Measurements from ENCODE around the gene LRP1B.
"Not testable (repeated sequence)": the region's sequence is repeated elsewhere in the genome, so short reads cannot be mapped to it uniquely, and the experiment has no call there.

Gene LRP1B

GRCh38 chr2:142100139-142100873, 30.5 kb downstream of the LRP1B start:
- no peak for DNase-seq

- DNase-seq, result no peak
These were observed 33.1 kb downstream of the LRP1B start for GRCh38 chr2:142097711-142098110.

- DNase-seq, result no peak
These were observed 35.2 kb downstream of the LRP1B start for GRCh38 chr2:142095647-142096046.

- DNase-seq, result no peak
These were observed 36.6 kb downstream of the LRP1B start for GRCh38 chr2:142094233-142094632.

- DNase-seq, result no peak
These were observed 42.7 kb downstream of the LRP1B start for GRCh38 chr2:142088058-142088568.

GRCh38 chr2:142087585-142087984, 43.2 kb downstream of the LRP1B start:
- not testable (repeated sequence) for DNase-seq

GRCh38 chr2:142082368-142082767, 48.4 kb downstream of the LRP1B start:
- DNase-seq, result no peak

- no peak for DNase-seq
These were observed 54.5 kb downstream of the LRP1B start for GRCh38 chr2:142076317-142076716.

GRCh38 chr2:142075826-142076225, 55.0 kb downstream of the LRP1B start:
- no peak for DNase-seq

GRCh38 chr2:142069251-142069888, 61.4 kb downstream of the LRP1B start:
- no peak for DNase-seq

- no peak for DNase-seq
These were observed 65.1 kb downstream of the LRP1B start for GRCh38 chr2:142065700-142066099.

GRCh38 chr2:142065156-142065555, 65.7 kb downstream of the LRP1B start:
- DNase-seq, result no peak

GRCh38 chr2:142061733-142062132, 69.1 kb downstream of the LRP1B start:
- no peak for DNase-seq

GRCh38 chr2:142058149-142058548, 72.7 kb downstream of the LRP1B start:
- no peak for DNase-seq

- DNase-seq, result no peak
These were observed 74.0 kb downstream of the LRP1B start for GRCh38 chr2:142056784-142057183.

GRCh38 chr2:142052220-142052863, 78.5 kb downstream of the LRP1B start:
- DNase-seq, result no peak

- DNase-seq, result no peak
These were observed 82.2 kb downstream of the LRP1B start for GRCh38 chr2:142048581-142048980.

GRCh38 chr2:142045641-142046040, 85.2 kb downstream of the LRP1B start:
- DNase-seq, result no peak

GRCh38 chr2:142044197-142044596, 86.6 kb downstream of the LRP1B start:
- no peak for DNase-seq

GRCh38 chr2:142042536-142043199, 88.1 kb downstream of the LRP1B start:
- DNase-seq, result no peak

- no peak for DNase-seq
These were observed 88.8 kb downstream of the LRP1B start for GRCh38 chr2:142041996-142042395.

GRCh38 chr2:142041105-142041504, 89.7 kb downstream of the LRP1B start:
- DNase-seq, result no peak

- no peak for DNase-seq
These were observed 90.3 kb downstream of the LRP1B start for GRCh38 chr2:142040556-142040955.
